Measurements from ENCODE around the gene DCAF11. TPM values are rescaled to one million over a fixed set of nuclear protein-coding genes. Genes with fewer than 3 reads are reported as not detected.
A peak's percentile ranks its signal among the peaks of the same experiment; 100 is the strongest.

The DCAF11 gene
- total RNA-seq, 1 donor from 2014 or later: 26.9 TPM

- Histone ChIP-seq H2AFZ (ENCODE audit: low read depth, low read length) (peak overlapping the region; percentile 91), H3K4me2 (ENCODE audit: low read length) (peak overlapping the region; percentile 89), H3K4me3 (ENCODE audit: insufficient read depth, low read depth, low read length) (peak overlapping the region; percentile 74), H3K79me2 (ENCODE audit: insufficient read depth, low read length) (peaks cover 28% of the 10 kb centered on the region), H4K20me1 (ENCODE audit: insufficient read depth, low read length) (peaks cover 16% of the 10 kb centered on the region), H3K9me3 (ENCODE audit: insufficient read depth, low read depth, low read length) (no peaks in the 10 kb centered on the region), H3K27ac (ENCODE audit: low read depth, low read length) (no peak overlapping the region), H3K9ac (ENCODE audit: low read length) (peak overlapping the region; percentile 62), H3K36me3 (ENCODE audit: insufficient read depth, low read length) (peaks cover 8% of the 10 kb centered on the region), H3K4me1 (ENCODE audit: insufficient read depth, low read length) (peaks cover 9% of the 10 kb centered on the region), H3K27me3 (ENCODE audit: insufficient read depth, low read length) (no peaks in the 10 kb centered on the region)
- TF ChIP-seq CTCF (IDR thresholded peaks at IDR 0.05; ENCODE audit: insufficient read depth, low read depth, low read length) (no peak), EZH2 (IDR thresholded peaks at IDR 0.05; ENCODE audit: insufficient read depth, low read length) (no peak)
- Mint-ChIP-seq H3K4me1 (ENCODE audit: low read depth, unreplicated experiment) (peaks cover 19% of the 10 kb centered on the region), H3K36me3 (ENCODE audit: low read depth, unreplicated experiment) (peaks cover 21% of the 10 kb centered on the region), H3K9me3 (ENCODE audit: unreplicated experiment) (no peaks in the 10 kb centered on the region), H3K27me3 (ENCODE audit: low read depth, unreplicated experiment) (peaks cover 7% of the 10 kb centered on the region), H3K27ac (ENCODE audit: unreplicated experiment) (no peak overlapping the region), H3K4me3 (ENCODE audit: unreplicated experiment) (peak overlapping the region; percentile 83)
- FAIRE-seq (no peak), DNase-seq (ENCODE audit: low read depth) (no peak)
Observed at GRCh38 chr14:24135584-24135833, 20.9 kb downstream of the DCAF11 start.

- H3K4me1 ChIP-seq (ENCODE audit: insufficient read depth, low read length): peaks cover 9% of the 10 kb centered on the region
- peaks cover 21% of the 10 kb centered on the region for H3K36me3 Mint-ChIP-seq (ENCODE audit: low read depth, unreplicated experiment)
- peak within 1 kb of the TSS; percentile 66 for H3K27ac ChIP-seq (ENCODE audit: low read depth, low read length)
- peak within 1 kb of the TSS; percentile 89 for H3K4me2 ChIP-seq (ENCODE audit: low read length)
- peak within 1 kb of the TSS; percentile 89 for H3K9ac ChIP-seq (ENCODE audit: low read length)
- DNase-seq (ENCODE audit: low read depth) (peak; percentile 67), FAIRE-seq (no peak)
- peak within 1 kb of the TSS; percentile 92 for H2AFZ ChIP-seq (ENCODE audit: low read depth, low read length)
- H3K79me2 ChIP-seq (ENCODE audit: insufficient read depth, low read length): peaks cover 34% of the 10 kb centered on the region
- peaks cover 3% of the 10 kb centered on the region for H3K27me3 Mint-ChIP-seq (ENCODE audit: low read depth, unreplicated experiment)
- H3K36me3 ChIP-seq (ENCODE audit: insufficient read depth, low read length): peaks cover 8% of the 10 kb centered on the region
- H3K27me3 ChIP-seq (ENCODE audit: insufficient read depth, low read length): no peaks in the 10 kb centered on the region
- H4K20me1 ChIP-seq (ENCODE audit: insufficient read depth, low read length): peaks cover 16% of the 10 kb centered on the region
- no peaks in the 10 kb centered on the region for H3K9me3 ChIP-seq (ENCODE audit: insufficient read depth, low read depth, low read length)
- no peak within 1 kb of the TSS for H3K27ac Mint-ChIP-seq (ENCODE audit: unreplicated experiment)
- peak within 1 kb of the TSS; percentile 86 for H3K4me3 Mint-ChIP-seq (ENCODE audit: unreplicated experiment)
- peaks cover 19% of the 10 kb centered on the region for H3K4me1 Mint-ChIP-seq (ENCODE audit: low read depth, unreplicated experiment)
- no peaks in the 10 kb centered on the region for H3K9me3 Mint-ChIP-seq (ENCODE audit: unreplicated experiment)
- H3K4me3 ChIP-seq (ENCODE audit: insufficient read depth, low read depth, low read length): peak within 1 kb of the TSS; percentile 74
- TF ChIP-seq CTCF (IDR thresholded peaks at IDR 0.05; ENCODE audit: insufficient read depth, low read depth, low read length) (no peak), EZH2 (IDR thresholded peaks at IDR 0.05; ENCODE audit: insufficient read depth, low read length) (no peak)
Observed at GRCh38 chr14:24135834-24136683, 21.5 kb downstream of the DCAF11 start, which contains the start of gene PSME1. Gene PSME1, plus strand, starts transcription at chr14:24136194. Its CDS starts 69 bp downstream, at chr14:24136263.

All from astrocyte (in vitro differentiated cells and primary cell).